Heart left ventricle (tissue), 13 donors: Measurements from ENCODE around the gene HDGFL2.

Experiments
- CTCF ChIP-seq, 12 donors: fragments of 200-600 bp; sonication (generic) in 4 of 12; IDR thresholded peaks; one replicate each; pipeline versions ENCODE4 v1.5.0 to v1.8.0; 2018 to 2022; ENCODE audit warnings: antibody characterized with exemption in 12 of 12, mild to moderate bottlenecking in 5 of 12
- POLR2A ChIP-seq, 2 donors: fragments of 450-650 bp; IDR thresholded peaks; one replicate each; pipeline ENCODE4 v1.6.1; 2017; ENCODE audit warnings: antibody characterized with exemption in 2 of 2, mild to moderate bottlenecking in 2 of 2, moderate library complexity in 2 of 2
- donor health status: ischemic (EF 13 %, LVEDD 7.1; RV severe dilation, severe dysfunction).
- donor health status: DM: no; HTN: yes; CAD: no.
- donor health status: DM: no; HTN: no; CAD: no.
- donor health status: ischemic (EF 25% LVEDD 6.9; RV normal size, moderate dysfunction).
- donor health status: ischemic (EF 25% LVEDD 5.7; RV mildly dilated, moderate dysfunction).
- donor health status: ischemic (EF 35%, LVEDD 5.7; RV mildly dilated, moderate dysfunction).
- donor health status: nonischemic (EF 11% LVEDD 7.7; RV severe dilation, severe dysfunction).
- donor health status: DM: yes; HTN: yes; CAD: no.
- donor health status: PGD.
- donor health status: ischemic (EF 29% LVEDD 5.4; RV normal size, mild dysfunction).
- donor health status: nonischemic (EF 23%, LVEDD 6.1; RV moderate dilation, normal function).

DNA sequence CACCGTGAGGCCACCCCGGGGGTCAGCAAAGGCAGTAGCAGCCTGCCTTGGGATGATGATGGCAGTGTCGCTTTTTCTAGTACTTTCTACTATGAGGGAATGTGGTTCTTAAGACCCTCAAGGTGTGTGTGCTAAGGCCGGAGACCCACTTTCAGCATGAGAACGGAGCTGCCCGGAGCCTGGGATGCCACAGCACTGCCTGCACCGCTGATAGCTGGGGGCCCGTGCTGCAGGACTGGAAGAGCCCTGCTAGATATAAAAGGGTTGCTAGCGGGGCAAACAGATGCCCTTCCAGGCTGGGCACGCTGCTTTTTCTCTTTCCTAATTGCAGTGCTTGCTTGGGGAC is 31.7 kb downstream of the HDGFL2 start:
- TF ChIP-seq CTCF (IDR thresholded peaks at IDR 0.05) (no peak), POLR2A (IDR thresholded peaks at IDR 0.05) (no peak)
